BE2C (cell line): Measurements from ENCODE around the gene TNFRSF21.

Experiments used
- DNase-seq: peaks from one replicate; pipeline ENCODE4 v3.0.0-alpha.2; 2020
- H3K27me3 ChIP-seq: fragments of 250-450 bp; sonication (Bioruptor Pico); 2 replicates; pipeline ENCODE4 v1.5.1; 2020; ENCODE audit warnings: mild to moderate bottlenecking
- H3K36me3 ChIP-seq: fragments of 250-450 bp; sonication (Bioruptor Pico); 2 replicates; pipeline ENCODE4 v1.5.1; 2020; ENCODE audit warnings: mild to moderate bottlenecking
- H3K4me1 ChIP-seq: fragments of 250-450 bp; sonication (Bioruptor Pico); 2 replicates; pipeline ENCODE4 v1.5.1; 2020
- H3K4me3 ChIP-seq: 2 replicates; pipeline ENCODE4 v1.5.1; 2011; ENCODE audit warnings: low read depth, low read length
- H3K9me3 ChIP-seq: fragments of 250-450 bp; sonication (Bioruptor Pico); 2 replicates; pipeline ENCODE4 v1.5.1; 2020
- CTCF ChIP-seq: IDR thresholded peaks from 2 replicates; pipeline ENCODE4 v1.5.1; 2012; ENCODE audit warnings: mild to moderate bottlenecking, low read depth, low read length

TNFRSF21 gene

GRCh38 chr6:47268572-47269187, 41.0 kb downstream of the TNFRSF21 start:
- DNase-seq, result no peak
- Histone ChIP-seq H3K36me3 (peaks cover 3% of the 10 kb centered on the region), H3K27me3 (no peaks in the 10 kb centered on the region), H3K4me1 (no peaks in the 10 kb centered on the region), H3K9me3 (peaks cover 3% of the 10 kb centered on the region; the same call in 1 of the 2 replicates), H3K4me3 (no peak overlapping the region)
- TF ChIP-seq CTCF, result no peak

DNA sequence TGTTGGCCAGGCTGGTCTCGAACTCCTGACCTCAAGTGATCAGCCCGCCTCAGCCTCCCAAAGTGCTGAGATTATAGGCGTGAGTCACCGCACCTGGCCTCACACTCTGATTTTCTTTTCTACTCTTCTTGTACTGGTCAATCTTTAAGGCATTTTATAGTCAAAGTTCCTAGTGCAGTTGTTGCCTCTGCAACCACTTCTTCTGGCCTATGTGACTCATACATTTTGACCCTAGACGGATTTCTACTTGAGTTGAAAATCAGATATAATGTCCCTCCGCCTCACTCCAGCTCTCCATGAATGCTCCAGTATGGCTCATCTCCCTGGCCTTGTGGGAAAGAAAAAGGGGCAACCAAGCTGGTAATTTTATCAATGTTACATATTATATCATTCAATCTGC, 42.4 kb downstream of the TNFRSF21 start:
- Histone ChIP-seq H3K36me3 (peaks cover 3% of the 10 kb centered on the region), H3K4me1 (no peaks in the 10 kb centered on the region), H3K9me3 (peaks cover 3% of the 10 kb centered on the region; the same call in 1 of the 2 replicates), H3K4me3 (no peak overlapping the region), H3K27me3 (no peaks in the 10 kb centered on the region)
- no peak for TF ChIP-seq CTCF
- DNase-seq, result no peak

GRCh38 chr6:47265971-47266370, 43.7 kb downstream of the TNFRSF21 start:
- Histone ChIP-seq H3K36me3 (peaks cover 3% of the 10 kb centered on the region), H3K4me1 (no peaks in the 10 kb centered on the region)

DNA sequence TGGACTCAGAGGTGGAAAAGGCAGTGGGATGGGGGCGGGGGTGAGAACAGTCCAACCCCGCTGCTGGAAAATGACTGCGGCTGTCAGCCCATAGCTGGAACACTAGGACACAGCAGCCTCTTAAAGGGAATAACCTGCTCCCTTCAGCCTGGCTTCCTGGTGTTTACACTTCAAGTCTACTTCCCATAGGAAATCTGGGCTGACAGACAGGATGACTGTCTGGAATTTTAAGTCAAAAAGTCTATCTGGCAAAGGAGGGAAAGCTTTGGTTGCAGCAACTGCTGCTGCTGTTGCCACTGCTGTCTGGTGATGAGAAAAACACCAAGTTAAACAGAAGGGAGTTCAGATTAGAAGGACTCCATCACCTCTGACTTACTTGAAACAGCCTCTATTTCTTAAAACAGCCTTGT, 44.9 kb downstream of the TNFRSF21 start:
- no peak for DNase-seq
- no peak for TF ChIP-seq CTCF
- Histone ChIP-seq H3K4me1 (no peaks in the 10 kb centered on the region), H3K27me3 (no peaks in the 10 kb centered on the region), H3K9me3 (peaks cover 3% of the 10 kb centered on the region; the same call in 1 of the 2 replicates), H3K4me3 (no peak overlapping the region), H3K36me3 (peaks cover 3% of the 10 kb centered on the region)

More at GRCh38 chr6:47265971-47266370, 43.7 kb downstream of the TNFRSF21 start:
- TF ChIP-seq CTCF, result no peak
- Histone ChIP-seq H3K27me3 (no peaks in the 10 kb centered on the region), H3K9me3 (peaks cover 3% of the 10 kb centered on the region; the same call in 1 of the 2 replicates), H3K4me3 (no peak overlapping the region)
- no peak for DNase-seq

DNA sequence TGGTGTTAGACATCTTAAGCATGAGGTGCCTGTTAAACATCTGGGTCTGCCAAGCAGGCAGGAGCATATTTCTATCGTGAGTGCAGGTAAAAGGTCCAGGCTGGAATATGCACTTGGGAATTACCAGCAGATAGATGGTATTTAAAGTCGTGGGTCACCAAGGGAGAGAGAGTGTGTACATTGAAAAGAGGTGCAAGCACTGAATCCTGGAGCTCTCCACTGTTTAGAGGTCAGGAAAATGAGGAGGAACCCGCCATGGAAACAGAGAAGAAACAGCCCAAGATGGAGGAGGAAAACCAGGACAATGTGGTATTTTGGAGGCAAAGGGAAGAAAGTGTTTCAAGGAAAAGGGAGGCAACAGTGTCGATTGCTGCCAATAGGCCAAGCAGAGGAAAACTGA, 46.4 kb downstream of the TNFRSF21 start:
- Histone ChIP-seq H3K4me3 (no peak overlapping the region), H3K27me3 (no peaks in the 10 kb centered on the region), H3K9me3 (no peaks in the 10 kb centered on the region), H3K36me3 (no peaks in the 10 kb centered on the region; the same call in 1 of the 2 replicates), H3K4me1 (no peaks in the 10 kb centered on the region)
- no peak for TF ChIP-seq CTCF
- no peak for DNase-seq

DNA sequence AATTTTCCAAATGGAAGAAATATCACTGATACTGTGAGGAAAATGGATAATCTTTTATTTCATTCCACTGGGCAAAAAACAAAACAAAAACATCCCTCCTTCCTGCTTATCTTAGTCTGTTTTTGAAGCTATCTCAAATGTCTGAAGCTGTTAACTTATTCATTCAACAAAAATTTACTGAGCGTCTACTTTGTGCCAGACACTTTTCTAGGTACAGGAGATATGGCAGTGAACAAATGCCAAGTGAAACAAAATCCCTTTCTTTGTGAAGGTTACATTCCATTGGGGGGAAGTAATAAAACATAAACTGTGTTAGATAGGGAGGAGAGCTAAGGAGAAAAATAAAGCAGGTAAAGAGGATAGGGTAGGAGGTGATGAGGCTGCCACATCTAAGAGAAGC, 47.5 kb downstream of the TNFRSF21 start:
- Histone ChIP-seq H3K27me3 (no peaks in the 10 kb centered on the region), H3K36me3 (no peaks in the 10 kb centered on the region; the same call in 1 of the 2 replicates), H3K4me3 (no peak overlapping the region), H3K4me1 (no peaks in the 10 kb centered on the region), H3K9me3 (no peaks in the 10 kb centered on the region)
- TF ChIP-seq CTCF, result no peak
- DNase-seq, result no peak
